ENCODE data around the gene GEMIN7.

DNA sequence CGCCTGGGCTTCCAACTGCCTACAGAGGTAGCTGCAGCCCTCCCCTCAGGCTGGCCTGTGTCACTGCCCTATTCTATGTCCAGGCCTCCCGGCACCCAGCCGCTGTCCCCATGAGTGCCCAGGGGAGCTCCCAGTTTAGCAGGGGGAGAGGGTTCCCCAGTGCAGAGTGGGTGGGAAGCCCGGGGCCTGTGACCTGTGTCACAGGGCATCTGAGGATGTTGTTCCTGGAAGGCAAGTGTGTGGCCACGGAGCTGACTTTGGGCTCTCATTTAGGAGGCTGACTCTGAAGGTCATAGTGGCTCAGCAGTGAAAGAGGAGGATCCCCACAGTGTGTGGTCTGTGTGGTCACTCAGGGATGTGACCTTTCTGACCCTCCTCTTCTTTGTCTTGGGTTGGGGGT is 39.0 kb downstream of the GEMIN7 start:
- TF ChIP-seq, protein P1, sequence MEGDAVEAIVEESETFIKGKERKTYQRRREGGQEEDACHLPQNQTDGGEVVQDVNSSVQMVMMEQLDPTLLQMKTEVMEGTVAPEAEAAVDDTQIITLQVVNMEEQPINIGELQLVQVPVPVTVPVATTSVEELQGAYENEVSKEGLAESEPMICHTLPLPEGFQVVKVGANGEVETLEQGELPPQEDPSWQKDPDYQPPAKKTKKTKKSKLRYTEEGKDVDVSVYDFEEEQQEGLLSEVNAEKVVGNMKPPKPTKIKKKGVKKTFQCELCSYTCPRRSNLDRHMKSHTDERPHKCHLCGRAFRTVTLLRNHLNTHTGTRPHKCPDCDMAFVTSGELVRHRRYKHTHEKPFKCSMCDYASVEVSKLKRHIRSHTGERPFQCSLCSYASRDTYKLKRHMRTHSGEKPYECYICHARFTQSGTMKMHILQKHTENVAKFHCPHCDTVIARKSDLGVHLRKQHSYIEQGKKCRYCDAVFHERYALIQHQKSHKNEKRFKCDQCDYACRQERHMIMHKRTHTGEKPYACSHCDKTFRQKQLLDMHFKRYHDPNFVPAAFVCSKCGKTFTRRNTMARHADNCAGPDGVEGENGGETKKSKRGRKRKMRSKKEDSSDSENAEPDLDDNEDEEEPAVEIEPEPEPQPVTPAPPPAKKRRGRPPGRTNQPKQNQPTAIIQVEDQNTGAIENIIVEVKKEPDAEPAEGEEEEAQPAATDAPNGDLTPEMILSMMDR (IDR thresholded peaks at IDR 0.05) = no peak
- TF ChIP-seq EP300 (IDR thresholded peaks at IDR 0.05) = no peak

Measured in suprapubic skin (tissue), 3 donors.